Upper lobe of left lung (tissue), 4 donors: Measurements from ENCODE around the gene TTC28.

Experiments
- CTCF ChIP-seq, 6 experiments: fragments of 450-650 bp in 4 of 6; fragments of 200-600 bp in 2 of 6; sonication (generic) in 2 of 6; IDR thresholded peaks; one replicate each; pipeline ENCODE4 v1.5.1; 2016 to 2019; ENCODE audit warnings: antibody characterized with exemption in 6 of 6
- EP300 ChIP-seq, 4 donors: sonication (generic); formaldehyde crosslinking; IDR thresholded peaks; one replicate each; pipeline ENCODE4 v1.5.1; 2017; ENCODE audit warnings: antibody characterized with exemption in 4 of 4, control low read depth in 2 of 4
- POLR2A ChIP-seq, 4 donors: fragments of 450-650 bp; IDR thresholded peaks; one replicate each; pipeline ENCODE4 v1.5.1; 2016 to 2017; ENCODE audit warnings: antibody characterized with exemption in 4 of 4, mild to moderate bottlenecking in 2 of 4
- POLR2AphosphoS5 ChIP-seq, 2 donors: sonication (generic); formaldehyde crosslinking; IDR thresholded peaks; one replicate each; pipeline ENCODE4 v1.5.1; 2017; ENCODE audit warnings: antibody characterized with exemption in 2 of 2

- no peak for TF ChIP-seq CTCF (IDR thresholded peaks at IDR 0.05)
- TF ChIP-seq POLR2A (IDR thresholded peaks at IDR 0.05) = no peak
- TF ChIP-seq EP300 (IDR thresholded peaks at IDR 0.05) = no peak
- no peak for TF ChIP-seq POLR2AphosphoS5 (IDR thresholded peaks at IDR 0.05)
Observed at GRCh38 chr22:28237112-28237511, 442.5 kb downstream of the TTC28 start.
